Nephron progenitor cell (in vitro differentiated cells): ENCODE results near the gene ITK.

Experiments used
- DNase-seq: peaks from one replicate; pipeline ENCODE4 v3.0.0; 2021
- H3K27ac Mint-ChIP-seq: 2 replicates; pipeline ENCODE4 v1.8.0; 2021; ENCODE audit warnings: mild to moderate bottlenecking, moderate library complexity, mixed read lengths
- H3K27me3 Mint-ChIP-seq: 2 replicates; pipeline ENCODE4 v1.8.0; 2021; ENCODE audit warnings: mild to moderate bottlenecking, low read depth, mixed read lengths; ENCODE audit not compliant: poor library complexity
- H3K36me3 Mint-ChIP-seq: 2 replicates; pipeline ENCODE4 v1.8.0; 2021; ENCODE audit warnings: low read depth, mixed read lengths
- H3K4me1 Mint-ChIP-seq: 2 replicates; pipeline ENCODE4 v1.8.0; 2021; ENCODE audit warnings: mixed read lengths
- H3K4me3 Mint-ChIP-seq: 2 replicates; pipeline ENCODE4 v1.8.0; 2021; ENCODE audit warnings: mild to moderate bottlenecking, moderate library complexity, mixed read lengths
- H3K9me3 Mint-ChIP-seq: 2 replicates; pipeline ENCODE4 v1.8.0; 2021; ENCODE audit warnings: mild to moderate bottlenecking, moderate library complexity, mixed read lengths
- TF ChIP-seq, protein P1 (sequence below): fragments of 200-600 bp; sonication (generic); IDR thresholded peaks from 2 replicates; pipeline ENCODE4 v1.5.0; 2021; ENCODE audit warnings: antibody characterized with exemption

Gene ITK

DNA sequence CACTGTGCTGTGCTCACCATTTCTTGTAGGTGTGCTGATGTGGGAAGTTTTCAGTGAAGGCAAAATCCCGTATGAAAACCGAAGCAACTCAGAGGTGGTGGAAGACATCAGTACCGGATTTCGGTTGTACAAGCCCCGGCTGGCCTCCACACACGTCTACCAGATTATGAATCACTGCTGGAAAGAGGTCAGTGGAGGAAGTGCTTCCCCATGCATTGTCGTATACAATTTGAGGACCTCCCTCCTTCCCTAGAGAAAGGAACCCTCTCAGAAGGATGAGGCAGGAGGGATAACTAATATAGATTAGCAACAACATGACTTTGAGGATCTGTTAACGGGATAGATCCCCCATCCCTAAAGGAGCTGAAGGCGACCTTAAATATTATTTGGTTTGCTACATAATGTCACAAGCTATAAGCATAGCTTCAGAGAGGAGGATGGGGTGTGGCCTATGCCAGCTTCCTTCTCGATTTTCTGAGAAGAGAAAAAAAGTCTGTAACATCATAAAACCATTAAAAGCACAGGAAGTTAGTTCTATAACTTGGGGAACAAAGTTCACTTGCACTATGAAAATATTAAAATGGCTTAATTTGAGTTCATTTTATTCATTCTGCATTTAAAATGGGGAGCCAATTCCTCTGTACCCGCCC, 68.3 kb downstream of the ITK start:
- no peak for DNase-seq
- no peak overlapping the region for H3K4me3 Mint-ChIP-seq
- no peaks in the 10 kb centered on the region for H3K4me1 Mint-ChIP-seq
- peaks cover 11% of the 10 kb centered on the region for H3K27me3 Mint-ChIP-seq
- no peaks in the 10 kb centered on the region for H3K36me3 Mint-ChIP-seq
- TF ChIP-seq, protein P1, sequence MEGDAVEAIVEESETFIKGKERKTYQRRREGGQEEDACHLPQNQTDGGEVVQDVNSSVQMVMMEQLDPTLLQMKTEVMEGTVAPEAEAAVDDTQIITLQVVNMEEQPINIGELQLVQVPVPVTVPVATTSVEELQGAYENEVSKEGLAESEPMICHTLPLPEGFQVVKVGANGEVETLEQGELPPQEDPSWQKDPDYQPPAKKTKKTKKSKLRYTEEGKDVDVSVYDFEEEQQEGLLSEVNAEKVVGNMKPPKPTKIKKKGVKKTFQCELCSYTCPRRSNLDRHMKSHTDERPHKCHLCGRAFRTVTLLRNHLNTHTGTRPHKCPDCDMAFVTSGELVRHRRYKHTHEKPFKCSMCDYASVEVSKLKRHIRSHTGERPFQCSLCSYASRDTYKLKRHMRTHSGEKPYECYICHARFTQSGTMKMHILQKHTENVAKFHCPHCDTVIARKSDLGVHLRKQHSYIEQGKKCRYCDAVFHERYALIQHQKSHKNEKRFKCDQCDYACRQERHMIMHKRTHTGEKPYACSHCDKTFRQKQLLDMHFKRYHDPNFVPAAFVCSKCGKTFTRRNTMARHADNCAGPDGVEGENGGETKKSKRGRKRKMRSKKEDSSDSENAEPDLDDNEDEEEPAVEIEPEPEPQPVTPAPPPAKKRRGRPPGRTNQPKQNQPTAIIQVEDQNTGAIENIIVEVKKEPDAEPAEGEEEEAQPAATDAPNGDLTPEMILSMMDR: no peak
- H3K9me3 Mint-ChIP-seq: no peaks in the 10 kb centered on the region
- H3K27ac Mint-ChIP-seq: no peak overlapping the region

GRCh38 chr5:157252711-157253465, 72.2 kb downstream of the ITK start:
- DNase-seq: no peak
- no peak overlapping the region for H3K4me3 Mint-ChIP-seq
- peaks cover 5% of the 10 kb centered on the region for H3K9me3 Mint-ChIP-seq
- H3K27me3 Mint-ChIP-seq: peaks cover 28% of the 10 kb centered on the region
- H3K4me1 Mint-ChIP-seq: no peaks in the 10 kb centered on the region
- H3K27ac Mint-ChIP-seq: no peak overlapping the region
- H3K36me3 Mint-ChIP-seq: no peaks in the 10 kb centered on the region
- TF ChIP-seq, protein P1: no peak

- Mint-ChIP-seq H3K27ac (no peak overlapping the region), H3K9me3 (peaks cover 5% of the 10 kb centered on the region), H3K36me3 (no peaks in the 10 kb centered on the region), H3K4me3 (no peak overlapping the region), H3K4me1 (no peaks in the 10 kb centered on the region), H3K27me3 (peaks cover 28% of the 10 kb centered on the region)
- TF ChIP-seq, protein P1: peak; percentile 88
- peak; percentile 67 for DNase-seq
Measured at GRCh38 chr5:157253547-157253946, 72.9 kb downstream of the ITK start.

- Mint-ChIP-seq H3K9me3 (peaks cover 8% of the 10 kb centered on the region), H3K27me3 (peaks cover 33% of the 10 kb centered on the region), H3K4me1 (no peaks in the 10 kb centered on the region), H3K27ac (no peak overlapping the region), H3K4me3 (no peak overlapping the region), H3K36me3 (no peaks in the 10 kb centered on the region)
- TF ChIP-seq, protein P1: no peak
- no peak for DNase-seq
Measured at GRCh38 chr5:157258450-157258849, 77.8 kb downstream of the ITK start.

- DNase-seq: no peak
- no peak overlapping the region for H3K4me3 Mint-ChIP-seq
- TF ChIP-seq, protein P1: no peak
Measured at GRCh38 chr5:157259699-157260098, 79.1 kb downstream of the ITK start.

More at GRCh38 chr5:157259699-157260098, 79.1 kb downstream of the ITK start:
- Mint-ChIP-seq H3K27me3 (peaks cover 39% of the 10 kb centered on the region), H3K27ac (no peak overlapping the region), H3K4me1 (no peaks in the 10 kb centered on the region), H3K9me3 (peaks cover 8% of the 10 kb centered on the region), H3K36me3 (no peaks in the 10 kb centered on the region)
